Neural cell (in vitro differentiated cells): Measurements from ENCODE around the gene ALDOA. TPM values are rescaled to one million over a fixed set of nuclear protein-coding genes. Genes with fewer than 3 reads are reported as not detected.

Experiments used
- H2AFZ ChIP-seq: fragments of 200-600, 300-800 bp; sonication (generic), shearing (Covaris generic); 2 replicates; pipeline ENCODE4 v1.6.0; 2014; ENCODE audit warnings: low read depth, mild to moderate bottlenecking, antibody characterized with exemption, low read length, moderate library complexity
- H3F3A ChIP-seq: fragments of 200-600 bp; shearing (Covaris generic); 2 replicates; pipeline ENCODE4 v1.6.1; 2016; ENCODE audit warnings: mild to moderate bottlenecking, moderate library complexity, mixed read lengths, antibody characterized with exemption, low read length; ENCODE audit not compliant: insufficient read depth, poor library complexity, severe bottlenecking
- H3K27ac ChIP-seq: fragments of 200-600, 300-800 bp; sonication (generic), shearing (Covaris generic); 2 replicates; pipeline ENCODE4 v1.5.1; 2014; ENCODE audit warnings: mild to moderate bottlenecking, low read length, moderate library complexity
- H3K27me3 ChIP-seq: fragments of 300-800, 200-600 bp; sonication (generic), shearing (Covaris generic); 2 replicates; pipeline ENCODE4 v1.6.0; 2014; ENCODE audit warnings: mild to moderate bottlenecking, low read depth, low read length, moderate library complexity; ENCODE audit not compliant: insufficient read depth
- H3K36me3 ChIP-seq: fragments of 300-800, 200-600 bp; sonication (generic), shearing (Covaris generic); 2 replicates; pipeline ENCODE4 v1.5.1; 2014; ENCODE audit warnings: mild to moderate bottlenecking, antibody characterized with exemption, low read length, moderate library complexity; ENCODE audit not compliant: insufficient read depth
- H3K4me2 ChIP-seq: fragments of 300-800, 200-600 bp; sonication (generic), shearing (Covaris generic); 2 replicates; pipeline ENCODE4 v1.6.0; 2014; ENCODE audit warnings: mild to moderate bottlenecking, low read length
- H3K4me3 ChIP-seq: fragments of 300-800, 200-600 bp; sonication (generic), shearing (Covaris generic); 2 replicates; pipeline ENCODE4 v1.5.1; 2014; ENCODE audit warnings: mild to moderate bottlenecking, low read length, moderate library complexity
- H3K79me2 ChIP-seq: fragments of 200-600 bp; shearing (Covaris generic); replicated peaks from 2 replicates; pipeline ENCODE4 v1.6.0; 2014; ENCODE audit warnings: mild to moderate bottlenecking, low read length, moderate library complexity; ENCODE audit not compliant: insufficient read depth
- H3K9ac ChIP-seq: fragments of 300-800, 200-600 bp; sonication (generic), shearing (Covaris generic); 2 replicates; pipeline ENCODE4 v1.6.1; 2016; ENCODE audit warnings: mild to moderate bottlenecking, low read length, mixed read lengths
- H3K9me2 ChIP-seq: fragments of 200-600 bp; shearing (Covaris generic); 2 replicates; pipeline ENCODE4 v1.6.1; 2016; ENCODE audit warnings: mild to moderate bottlenecking, low read length, mixed read lengths; ENCODE audit not compliant: insufficient read depth
- H3K9me3 ChIP-seq: fragments of 200-600, 300-800 bp; sonication (generic), shearing (Covaris generic); 2 replicates; pipeline ENCODE4 v1.6.1; 2016; ENCODE audit warnings: mild to moderate bottlenecking, mixed run types, low read length, moderate library complexity, mixed read lengths
- H4K20me1 ChIP-seq: fragments of 200-600 bp; shearing (Covaris generic); 2 replicates; pipeline ENCODE4 v1.6.1; 2016; ENCODE audit warnings: mild to moderate bottlenecking, mixed run types; ENCODE audit not compliant: insufficient read depth
- CTCF ChIP-seq: fragments of 450-650 bp; IDR thresholded peaks from 2 replicates; pipeline ENCODE4 v1.5.1; 2014; ENCODE audit warnings: antibody characterized with exemption, mild to moderate bottlenecking, moderate library complexity; ENCODE audit not compliant: poor library complexity, severe bottlenecking
- EP300 ChIP-seq: fragments of 450-650 bp; conservative IDR thresholded peaks from 2 replicates; pipeline ENCODE4 v1.6.1; 2014; ENCODE audit warnings: antibody characterized with exemption, mild to moderate bottlenecking, moderate library complexity; ENCODE audit not compliant: poor library complexity, severe bottlenecking
- EZH2 ChIP-seq: fragments of 200-600, 300-800 bp; shearing (Covaris generic), sonication (generic); IDR thresholded peaks from 2 replicates; pipeline ENCODE4 v1.6.1; 2014; ENCODE audit warnings: antibody characterized with exemption, low read length, borderline replicate concordance, mild to moderate bottlenecking; ENCODE audit not compliant: insufficient read depth, poor library complexity, severe bottlenecking
- MXI1 ChIP-seq: fragments of 450-650 bp; conservative IDR thresholded peaks from 2 replicates; pipeline ENCODE4 v1.6.1; 2014; ENCODE audit warnings: antibody characterized with exemption, mild to moderate bottlenecking; ENCODE audit not compliant: poor library complexity, severe bottlenecking
- POLR2AphosphoS5 ChIP-seq: IDR thresholded peaks from 2 replicates; pipeline ENCODE4 v1.6.1; 2012
- RAD21 ChIP-seq: fragments of 450-650 bp; conservative IDR thresholded peaks from 2 replicates; pipeline ENCODE4 v1.6.1; 2014; ENCODE audit warnings: antibody characterized with exemption, mild to moderate bottlenecking, moderate library complexity
- REST ChIP-seq: IDR thresholded peaks from 2 replicates; pipeline ENCODE4 v1.6.1; 2012; ENCODE audit warnings: borderline replicate concordance
- SMC3 ChIP-seq: fragments of 450-650 bp; conservative IDR thresholded peaks from 2 replicates; pipeline ENCODE4 v1.6.1; 2014; ENCODE audit warnings: antibody characterized with exemption, mild to moderate bottlenecking, moderate library complexity; ENCODE audit not compliant: poor library complexity
- TAF1 ChIP-seq: IDR thresholded peaks from 2 replicates; pipeline ENCODE4 v1.6.1; 2012; ENCODE audit warnings: low read depth
- polyA plus RNA-seq: library from polyadenylated mRNA; depleted of rRNA; stranded (reverse); fragments of >200 nt; gene quantifications from 2 replicates; pipeline ENCODE4 v1.2.3, GENCODE V29; 2014

Gene ALDOA
- polyA plus RNA-seq, 1 donor from 2014 or later, result 59.3 TPM

GRCh38 chr16:30069611-30070462, 4.3 kb downstream of the ALDOA start:
- TF ChIP-seq POLR2AphosphoS5 (no peak), REST (no peak), CTCF (no peak), EZH2 (no peak)
- no peaks in the 10 kb centered on the region for H4K20me1 ChIP-seq
- peaks cover 11% of the 10 kb centered on the region for H3K79me2 ChIP-seq
- H3K9me2 ChIP-seq, result no peaks in the 10 kb centered on the region
- no peak overlapping the region for H3K9ac ChIP-seq
- H2AFZ ChIP-seq, result no peak overlapping the region
- no peaks in the 10 kb centered on the region for H3K9me3 ChIP-seq
- no peak overlapping the region for H3K4me2 ChIP-seq
- H3K4me3 ChIP-seq, result no peak overlapping the region
- no peaks in the 10 kb centered on the region for H3K36me3 ChIP-seq
- H3K27ac ChIP-seq, result no peak overlapping the region
- no peaks in the 10 kb centered on the region for H3K27me3 ChIP-seq
- H3F3A ChIP-seq, result no peaks in the 10 kb centered on the region

- no peak overlapping the region for H3K4me2 ChIP-seq
- no peaks in the 10 kb centered on the region for H3K36me3 ChIP-seq
- no peak overlapping the region for H3K4me3 ChIP-seq
- no peak overlapping the region for H2AFZ ChIP-seq
- H3K27ac ChIP-seq, result no peak overlapping the region
- no peaks in the 10 kb centered on the region for H4K20me1 ChIP-seq
- no peaks in the 10 kb centered on the region for H3K27me3 ChIP-seq
- H3K9me3 ChIP-seq, result no peaks in the 10 kb centered on the region
- H3K79me2 ChIP-seq, result peaks cover 11% of the 10 kb centered on the region
- no peak for TF ChIP-seq RAD21
- no peak for TF ChIP-seq EP300
- TF ChIP-seq REST, result no peak
- no peak for TF ChIP-seq EZH2
- no peak for TF ChIP-seq SMC3
- TF ChIP-seq CTCF, result no peak
- TF ChIP-seq TAF1, result no peak
- no peak for TF ChIP-seq MXI1
- no peak for TF ChIP-seq POLR2AphosphoS5
- H3K9me2 ChIP-seq, result no peaks in the 10 kb centered on the region
- no peaks in the 10 kb centered on the region for H3F3A ChIP-seq
- H3K9ac ChIP-seq, result no peak overlapping the region
These were observed 4.9 kb downstream of the ALDOA start for GRCh38 chr16:30070490-30070889.
